Left lung (tissue), 10 donors: ENCODE data around the gene SRSF9. TPM values are rescaled to one million over a fixed set of nuclear protein-coding genes. Genes with fewer than 3 reads are reported as not detected.

Source experiments
- ATAC-seq: fragments of 200-7000 bp; cut with Tn5 transposase; one replicate; pipeline ENCODE4 v1.9.1; 2020; ENCODE audit warnings: moderate library complexity
- DNase-seq, 4 donors: peaks; one replicate each; pipeline ENCODE4 v3.0.0-alpha.2; 2013 to 2020
- H3K27ac ChIP-seq, 2 donors: fragments of 200-600 bp; sonication (generic) in 1 of 2; one replicate each; pipeline versions ENCODE4 v1.5.0 to v1.8.0; 2020 to 2021
- H3K27me3 ChIP-seq, 2 donors: fragments of 200-600 bp; sonication (generic) in 1 of 2; one replicate each; pipeline versions ENCODE4 v1.5.0 to v1.8.0; 2020 to 2021
- H3K36me3 ChIP-seq, 2 donors: fragments of 200-600 bp; sonication (generic) in 1 of 2; one replicate each; pipeline versions ENCODE4 v1.5.0 to v1.8.0; 2020 to 2021
- H3K4me1 ChIP-seq, 2 donors: fragments of 200-600 bp; one replicate each; pipeline ENCODE4 v1.8.0; 2021
- H3K4me3 ChIP-seq, 2 donors: fragments of 200-600 bp; sonication (generic) in 1 of 2; one replicate each; pipeline versions ENCODE4 v1.5.0 to v1.8.0; 2020 to 2021; ENCODE audit warnings: mild to moderate bottlenecking in 1 of 2
- H3K9me3 ChIP-seq, 2 donors: fragments of 200-600 bp; sonication (generic) in 1 of 2; one replicate each; pipeline versions ENCODE4 v1.5.0 to v1.8.0; 2020 to 2021
- intact Hi-C, 2 donors: fragments of 100-400 bp; cut with DNase I; formaldehyde crosslinking; loops; one replicate each; pipeline versions ENCODE4 v1.11.2 to v1.14.2; 2022
- polyA plus RNA-seq, 6 donors: library from polyadenylated mRNA; unstranded; fragments of 120-200 nt; gene quantifications; one replicate each; pipeline ENCODE4 v1.2.1, GENCODE V29; 2013; ENCODE audit not compliant: insufficient read length in 6 of 6
- total RNA-seq, 2 donors: library from RNA; stranded (reverse); fragmentation: NEBNext Ultra II Directional; extraction: Animal tissue kit (Norgen Biotek cat#: 25700); gene quantifications; one replicate each; pipeline ENCODE4 v1.2.1, GENCODE V29; 2021
- TF ChIP-seq, protein P1 (sequence below), 2 donors: fragments of 200-600 bp; sonication (generic) in 1 of 2; IDR thresholded peaks; one replicate each; pipeline versions ENCODE4 v1.5.0 to v1.8.0; 2021; ENCODE audit warnings: antibody characterized with exemption in 2 of 2
- donor health status: DM: no; HTN: yes; CAD: no.
- donor health status: DM: no; HTN: no; CAD: no.

The SRSF9 gene
- total and polyA plus RNA-seq, 8 donors = 120 to 225 (median 197) TPM

DNA sequence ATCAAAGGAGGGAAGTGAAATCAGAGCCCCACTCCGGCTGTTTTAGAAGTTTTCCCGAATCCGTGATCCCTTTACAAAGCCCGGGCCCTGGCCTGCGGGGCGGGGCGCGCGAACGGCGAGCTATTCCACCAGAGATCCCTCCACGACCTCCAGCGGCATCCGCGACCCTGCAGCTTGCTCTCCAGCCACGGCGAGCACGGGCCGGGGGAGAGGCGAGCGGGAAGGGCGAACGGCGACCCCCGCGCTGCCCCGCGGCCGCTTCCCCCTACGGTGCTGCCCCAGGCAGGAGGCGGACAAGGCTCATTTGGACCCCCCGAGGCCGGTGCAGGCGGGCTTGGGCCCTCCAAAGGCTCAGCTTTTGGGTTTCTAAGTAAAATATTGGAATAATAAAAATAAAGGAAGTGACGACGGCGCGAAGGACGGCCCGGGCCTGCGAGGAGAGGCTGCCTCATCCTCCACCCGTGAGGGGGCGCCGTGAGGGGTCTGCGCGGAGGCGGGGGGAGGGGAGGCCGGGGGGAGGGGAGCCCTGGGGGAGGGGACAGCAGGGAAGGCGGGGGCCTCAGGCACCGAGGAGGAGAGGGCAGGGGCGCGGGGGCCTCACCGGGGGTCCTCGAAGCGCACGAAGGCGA, 613 bp downstream of the SRSF9 start:
- Histone ChIP-seq H3K27ac (peak overlapping the region; percentile 94 to 95), H3K36me3 (peaks cover 0 to 29% of the 10 kb centered on the region in 2 donors), H3K4me3 (peak overlapping the region; percentile 82 to 95), H3K9me3 (no peaks in the 10 kb centered on the region), H3K4me1 (peaks cover 10 to 37% of the 10 kb centered on the region in 2 donors), H3K27me3 (no peaks in the 10 kb centered on the region)
- TF ChIP-seq, protein P1, sequence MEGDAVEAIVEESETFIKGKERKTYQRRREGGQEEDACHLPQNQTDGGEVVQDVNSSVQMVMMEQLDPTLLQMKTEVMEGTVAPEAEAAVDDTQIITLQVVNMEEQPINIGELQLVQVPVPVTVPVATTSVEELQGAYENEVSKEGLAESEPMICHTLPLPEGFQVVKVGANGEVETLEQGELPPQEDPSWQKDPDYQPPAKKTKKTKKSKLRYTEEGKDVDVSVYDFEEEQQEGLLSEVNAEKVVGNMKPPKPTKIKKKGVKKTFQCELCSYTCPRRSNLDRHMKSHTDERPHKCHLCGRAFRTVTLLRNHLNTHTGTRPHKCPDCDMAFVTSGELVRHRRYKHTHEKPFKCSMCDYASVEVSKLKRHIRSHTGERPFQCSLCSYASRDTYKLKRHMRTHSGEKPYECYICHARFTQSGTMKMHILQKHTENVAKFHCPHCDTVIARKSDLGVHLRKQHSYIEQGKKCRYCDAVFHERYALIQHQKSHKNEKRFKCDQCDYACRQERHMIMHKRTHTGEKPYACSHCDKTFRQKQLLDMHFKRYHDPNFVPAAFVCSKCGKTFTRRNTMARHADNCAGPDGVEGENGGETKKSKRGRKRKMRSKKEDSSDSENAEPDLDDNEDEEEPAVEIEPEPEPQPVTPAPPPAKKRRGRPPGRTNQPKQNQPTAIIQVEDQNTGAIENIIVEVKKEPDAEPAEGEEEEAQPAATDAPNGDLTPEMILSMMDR (IDR thresholded peaks at IDR 0.05) = no peak
- ATAC-seq (peak; percentile 36), DNase-seq (peak; percentile 38 to 85 (median 52))
- intact Hi-C loops = no loop called here

DNA sequence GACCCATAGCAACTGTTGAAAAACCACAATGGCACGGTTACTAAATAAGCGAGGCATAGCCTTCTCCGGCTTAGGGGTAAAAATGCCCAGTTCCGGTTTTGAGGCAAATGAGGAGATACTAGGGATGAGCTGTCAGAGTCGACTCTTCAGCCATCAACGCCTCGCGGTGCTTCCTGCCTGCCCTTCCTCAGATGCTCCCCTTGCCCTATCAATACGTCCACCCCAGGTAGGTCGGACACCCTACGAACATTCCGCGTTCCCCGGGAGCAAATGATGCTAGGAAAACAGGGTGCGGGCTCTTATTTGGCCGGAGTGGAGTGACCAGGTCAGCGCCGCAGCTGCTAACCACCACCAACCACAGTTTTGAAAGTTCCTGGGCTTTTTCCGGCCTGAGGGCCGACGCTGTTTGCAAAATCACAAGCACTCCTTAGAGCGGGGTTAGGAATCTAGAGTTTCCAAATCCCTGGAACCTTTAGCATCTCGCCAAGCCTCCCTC, 1.2 kb downstream of the SRSF9 start:
- H3K36me3 ChIP-seq = peaks cover 0 to 35% of the 10 kb centered on the region in 2 donors
- intact Hi-C loops = no loop called here
- no peaks in the 10 kb centered on the region for H3K9me3 ChIP-seq
- no peaks in the 10 kb centered on the region for H3K27me3 ChIP-seq
- peak overlapping the region; percentile 82 to 95 for H3K4me3 ChIP-seq
- TF ChIP-seq, protein P1 (IDR thresholded peaks at IDR 0.05) = no peak
- ATAC-seq = peak; percentile 36
- H3K4me1 ChIP-seq = peaks cover 10 to 37% of the 10 kb centered on the region in 2 donors
- peak in 3 of 4 donors; percentile 13 to 42 (median 39) for DNase-seq
- H3K27ac ChIP-seq = peak overlapping the region; percentile 94 to 95

DNA sequence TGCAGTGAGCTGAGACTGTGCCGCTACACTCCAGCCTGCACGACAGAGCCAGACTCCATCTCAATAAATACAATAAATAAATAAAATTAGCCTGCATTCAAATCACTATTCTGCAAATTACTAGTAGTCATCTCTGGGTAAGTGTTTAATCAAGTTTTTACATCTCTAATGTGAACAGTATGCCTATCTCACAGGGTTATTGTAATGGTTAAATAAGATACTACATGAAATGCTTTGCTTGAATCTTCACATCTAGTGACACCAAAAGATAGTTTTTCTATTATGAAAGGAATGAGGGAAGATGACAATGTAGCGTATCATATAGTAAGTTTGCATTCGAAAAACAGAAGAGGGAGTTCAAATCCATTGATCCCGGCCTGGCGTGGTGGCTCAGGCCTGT, 2.1 kb downstream of the SRSF9 start:
- no peak overlapping the region for H3K27ac ChIP-seq
- H3K4me1 ChIP-seq = peaks cover 10 to 37% of the 10 kb centered on the region in 2 donors
- no peak for ATAC-seq
- TF ChIP-seq, protein P1 (IDR thresholded peaks at IDR 0.05) = no peak
- H3K9me3 ChIP-seq = no peaks in the 10 kb centered on the region
- H3K36me3 ChIP-seq = peaks cover 0 to 44% of the 10 kb centered on the region in 2 donors
- intact Hi-C loops = no loop called here
- no peaks in the 10 kb centered on the region for H3K27me3 ChIP-seq
- DNase-seq = no peak
- no peak overlapping the region for H3K4me3 ChIP-seq

DNA sequence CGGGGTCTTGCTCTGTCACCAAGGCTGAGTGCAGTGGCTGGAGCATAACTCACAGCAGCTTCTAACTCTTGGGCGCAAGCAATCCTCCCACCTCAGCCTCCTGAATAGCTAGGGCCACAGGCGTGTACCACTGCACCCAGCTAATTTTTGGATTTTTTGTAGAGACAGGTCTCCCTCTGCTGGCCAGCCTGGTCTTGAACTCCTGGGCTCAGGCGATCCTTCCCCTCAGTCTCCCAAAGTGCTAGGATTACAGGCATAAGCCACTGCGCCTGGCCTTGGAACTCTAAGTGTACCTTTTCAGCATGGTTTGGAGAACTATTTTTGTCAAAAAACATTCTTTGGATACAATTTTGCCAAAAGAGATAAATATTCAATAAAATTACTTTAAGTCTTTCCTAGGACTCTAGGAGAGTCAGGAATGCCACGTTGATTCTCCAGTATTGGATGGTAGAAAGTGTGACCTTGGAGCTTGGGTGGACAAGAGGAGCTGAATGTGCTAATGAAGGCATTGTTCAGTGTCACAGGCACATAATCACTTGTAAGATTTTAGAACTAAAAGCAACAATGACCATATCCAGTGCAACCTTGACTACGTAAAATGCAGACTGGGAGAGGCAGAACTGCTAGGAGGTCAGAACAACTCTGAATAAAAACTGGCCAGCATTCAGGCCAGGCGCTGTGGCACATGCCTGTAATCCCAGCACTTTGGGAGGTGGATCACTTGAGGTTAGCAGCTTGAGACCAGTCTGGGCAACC, 2.8 kb downstream of the SRSF9 start:
- no peaks in the 10 kb centered on the region for H3K27me3 ChIP-seq
- H3K4me3 ChIP-seq = no peak overlapping the region
- intact Hi-C loops = no loop called here
- no peak overlapping the region for H3K27ac ChIP-seq
- TF ChIP-seq, protein P1 (IDR thresholded peaks at IDR 0.05) = no peak
- DNase-seq (peak in 1 of 4 donors; percentile 37), ATAC-seq (no peak)
- no peaks in the 10 kb centered on the region for H3K9me3 ChIP-seq
- H3K4me1 ChIP-seq = peaks cover 10 to 37% of the 10 kb centered on the region in 2 donors
- H3K36me3 ChIP-seq = peaks cover 0 to 51% of the 10 kb centered on the region in 2 donors

DNA sequence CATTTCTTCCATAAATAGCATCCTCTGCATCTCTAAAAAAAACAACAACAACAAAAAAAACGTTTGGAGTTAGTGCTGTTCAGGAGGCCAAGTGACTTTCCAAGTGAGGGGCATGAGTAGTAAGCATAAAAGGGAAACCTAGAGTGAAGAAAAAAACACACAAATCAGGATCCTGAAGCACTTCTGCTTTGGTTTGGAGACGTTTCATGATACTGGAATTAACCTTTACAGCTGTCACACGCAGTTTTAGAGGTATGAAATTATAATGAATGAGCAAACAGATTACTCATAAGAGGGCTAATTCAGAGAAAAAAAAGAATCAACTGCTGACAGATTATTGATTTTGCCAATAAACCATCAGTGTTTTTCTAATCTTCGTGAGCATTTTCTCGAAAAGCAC, 3.8 kb downstream of the SRSF9 start:
- ATAC-seq (no peak), DNase-seq (no peak)
- H3K36me3 ChIP-seq = peaks cover 0 to 61% of the 10 kb centered on the region in 2 donors
- TF ChIP-seq, protein P1 (IDR thresholded peaks at IDR 0.05) = no peak
- intact Hi-C loops = no loop called here
- H3K4me1 ChIP-seq = peaks cover 10 to 37% of the 10 kb centered on the region in 2 donors
- H3K27ac ChIP-seq = no peak overlapping the region
- H3K4me3 ChIP-seq = no peak overlapping the region
- no peaks in the 10 kb centered on the region for H3K27me3 ChIP-seq
- H3K9me3 ChIP-seq = no peaks in the 10 kb centered on the region
